ENCODE results near the gene DYNC2H1.

DNA sequence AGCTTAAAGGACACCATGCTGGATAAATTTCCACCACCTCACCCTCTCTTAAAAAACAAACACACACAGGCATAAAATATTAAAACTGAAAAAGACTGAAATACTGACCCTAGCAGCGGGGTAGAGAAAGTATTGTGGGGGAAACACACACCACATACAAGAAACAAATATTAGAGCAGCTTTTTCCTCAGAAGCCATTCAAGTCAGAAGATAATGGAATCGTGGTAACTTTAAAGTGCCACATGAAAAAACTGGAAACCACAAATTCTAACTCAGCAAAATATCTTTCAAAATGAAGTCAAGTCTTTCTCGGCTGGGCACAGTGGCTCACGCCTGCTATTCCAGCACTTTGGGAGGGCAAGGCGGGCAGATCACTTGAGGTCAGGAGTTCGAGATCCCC is 223.2 kb downstream of the DYNC2H1 start:
- TF ChIP-seq, protein P1, sequence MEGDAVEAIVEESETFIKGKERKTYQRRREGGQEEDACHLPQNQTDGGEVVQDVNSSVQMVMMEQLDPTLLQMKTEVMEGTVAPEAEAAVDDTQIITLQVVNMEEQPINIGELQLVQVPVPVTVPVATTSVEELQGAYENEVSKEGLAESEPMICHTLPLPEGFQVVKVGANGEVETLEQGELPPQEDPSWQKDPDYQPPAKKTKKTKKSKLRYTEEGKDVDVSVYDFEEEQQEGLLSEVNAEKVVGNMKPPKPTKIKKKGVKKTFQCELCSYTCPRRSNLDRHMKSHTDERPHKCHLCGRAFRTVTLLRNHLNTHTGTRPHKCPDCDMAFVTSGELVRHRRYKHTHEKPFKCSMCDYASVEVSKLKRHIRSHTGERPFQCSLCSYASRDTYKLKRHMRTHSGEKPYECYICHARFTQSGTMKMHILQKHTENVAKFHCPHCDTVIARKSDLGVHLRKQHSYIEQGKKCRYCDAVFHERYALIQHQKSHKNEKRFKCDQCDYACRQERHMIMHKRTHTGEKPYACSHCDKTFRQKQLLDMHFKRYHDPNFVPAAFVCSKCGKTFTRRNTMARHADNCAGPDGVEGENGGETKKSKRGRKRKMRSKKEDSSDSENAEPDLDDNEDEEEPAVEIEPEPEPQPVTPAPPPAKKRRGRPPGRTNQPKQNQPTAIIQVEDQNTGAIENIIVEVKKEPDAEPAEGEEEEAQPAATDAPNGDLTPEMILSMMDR (IDR thresholded peaks at IDR 0.05) = no peak
- TF ChIP-seq POLR2A (IDR thresholded peaks at IDR 0.05) = no peak
- no peak for TF ChIP-seq EP300 (IDR thresholded peaks at IDR 0.05)
